SH-SY5Y (cell line): ENCODE measurements around the gene CHTF18.

Experiments used
- GATA2 ChIP-seq: IDR thresholded peaks from 2 replicates; pipeline ENCODE4 v1.6.1; 2011; ENCODE audit warnings: mild to moderate bottlenecking, low read depth, low read length
- GATA3 ChIP-seq: IDR thresholded peaks from 2 replicates; pipeline ENCODE4 v1.6.1; 2011; ENCODE audit warnings: low read depth, mild to moderate bottlenecking, low read length, moderate library complexity

GRCh38 chr16:830107-830870 lies 41.9 kb downstream of the CHTF18 start:
- TF ChIP-seq GATA2 (no peak), GATA3 (no peak)
